ENCODE data around the gene ETFA.
"Not testable (repeated sequence)": the region's sequence is repeated elsewhere in the genome, so short reads cannot be mapped to it uniquely, and the experiment has no call there.

ETFA gene

GRCh38 chr15:76265769-76266168, 45.5 kb downstream of the ETFA start:
- not testable (repeated sequence) for DNase-seq

GRCh38 chr15:76260246-76260938, 50.9 kb downstream of the ETFA start:
- DNase-seq, result no peak

- DNase-seq, result no peak
These were observed 51.9 kb downstream of the ETFA start for GRCh38 chr15:76259392-76259791.

- DNase-seq, result no peak
These were observed 52.8 kb downstream of the ETFA start for GRCh38 chr15:76258460-76258859.

- DNase-seq, result no peak
These were observed 57.4 kb downstream of the ETFA start for GRCh38 chr15:76253691-76254473.

- no peak for DNase-seq
These were observed 59.0 kb downstream of the ETFA start for GRCh38 chr15:76252249-76252648.

- DNase-seq, result no peak
These were observed 59.6 kb downstream of the ETFA start for GRCh38 chr15:76251717-76252116.

- no peak for DNase-seq
These were observed 66.1 kb downstream of the ETFA start for GRCh38 chr15:76245072-76245610.

- no peak for DNase-seq
These were observed 71.5 kb downstream of the ETFA start for GRCh38 chr15:76239786-76240185.

- no peak for DNase-seq
These were observed 74.9 kb downstream of the ETFA start for GRCh38 chr15:76236350-76236749.

GRCh38 chr15:76235186-76235826, 76.0 kb downstream of the ETFA start:
- DNase-seq, result peak; percentile 21

- no peak for DNase-seq
These were observed 76.9 kb downstream of the ETFA start for GRCh38 chr15:76234337-76234889.

GRCh38 chr15:76233921-76234320, 77.3 kb downstream of the ETFA start:
- DNase-seq, result no peak

GRCh38 chr15:76229266-76229665, 82.0 kb downstream of the ETFA start:
- DNase-seq, result no peak

- no peak for DNase-seq
These were observed 87.7 kb downstream of the ETFA start for GRCh38 chr15:76223521-76223920.

GRCh38 chr15:76222159-76222558, 89.1 kb downstream of the ETFA start:
- DNase-seq, result no peak

- DNase-seq, result no peak
These were observed 90.0 kb downstream of the ETFA start for GRCh38 chr15:76221085-76221767.

- no peak for DNase-seq
These were observed 93.4 kb downstream of the ETFA start for GRCh38 chr15:76217882-76218217.

- no peak for DNase-seq
These were observed 94.0 kb downstream of the ETFA start for GRCh38 chr15:76217029-76217881.

- no peak for DNase-seq
These were observed 95.6 kb downstream of the ETFA start for GRCh38 chr15:76215634-76216033.

GRCh38 chr15:76209942-76210341, 101.3 kb downstream of the ETFA start:
- no peak for DNase-seq

GRCh38 chr15:76209523-76209922, 101.7 kb downstream of the ETFA start:
- no peak for DNase-seq
